Neuronal stem cell (in vitro differentiated cells): ENCODE results near the gene ZNF445.

Experiments
- DNase-seq: peaks from one replicate; pipeline ENCODE4 v3.0.0-alpha.2; 2013; ENCODE audit warnings: low spot score
- H2AFZ ChIP-seq: one replicate; pipeline ENCODE4 v1.6.1; 2013; ENCODE audit warnings: mild to moderate bottlenecking, low read length, inconsistent platforms
- H2AK5ac ChIP-seq: 2 replicates; pipeline ENCODE4 v1.6.1; 2013; ENCODE audit warnings: low read depth, mild to moderate bottlenecking, inconsistent platforms, low read length, moderate library complexity, mixed read lengths
- H2BK120ac ChIP-seq: 2 replicates; pipeline ENCODE4 v1.6.1; 2013; ENCODE audit warnings: low read depth, mild to moderate bottlenecking, inconsistent platforms, low read length, moderate library complexity, mixed read lengths
- H2BK12ac ChIP-seq: one replicate; pipeline ENCODE4 v1.6.1; 2013; ENCODE audit warnings: low read length, inconsistent platforms
- H2BK15ac ChIP-seq: 2 replicates; pipeline ENCODE4 v1.6.1; 2013; ENCODE audit warnings: mild to moderate bottlenecking, low read length, inconsistent platforms, mixed read lengths
- H2BK5ac ChIP-seq: one replicate; pipeline ENCODE4 v1.6.1; 2013; ENCODE audit warnings: inconsistent platforms, mild to moderate bottlenecking, low read length, moderate library complexity
- H3K14ac ChIP-seq: one replicate; pipeline ENCODE4 v1.6.1; 2013; ENCODE audit warnings: low read length, inconsistent platforms
- H3K18ac ChIP-seq: 2 replicates; pipeline ENCODE4 v1.6.1; 2013; ENCODE audit warnings: low read length, inconsistent platforms
- H3K23ac ChIP-seq: 2 replicates; pipeline ENCODE4 v1.6.1; 2013; ENCODE audit warnings: low read depth, mild to moderate bottlenecking, mixed read lengths, low read length, inconsistent platforms; ENCODE audit not compliant: poor library complexity
- H3K27ac ChIP-seq: replicated peaks from 3 replicates; pipeline ENCODE4 v1.5.1; 2013; ENCODE audit warnings: low read length, inconsistent platforms
- H3K27me3 ChIP-seq, 3 experiments: 2 replicates each; pipeline ENCODE4 v1.6.1; 2013; ENCODE audit warnings: low read length in 3 of 3, mild to moderate bottlenecking in 2 of 3, inconsistent platforms in 1 of 3, low read depth in 1 of 3, mixed read lengths in 1 of 3, moderate library complexity in 1 of 3; ENCODE audit not compliant: control insufficient read depth in 3 of 3, insufficient read depth in 3 of 3
- H3K36me3 ChIP-seq, 2 donors: replicated peaks in 1 of 2; 2 replicates each; pipeline ENCODE4 v1.6.1; 2013; ENCODE audit warnings: low read length in 2 of 2; ENCODE audit not compliant: control insufficient read depth in 2 of 2, insufficient read depth in 2 of 2
- H3K4ac ChIP-seq: 2 replicates; pipeline ENCODE4 v1.6.1; 2013; ENCODE audit warnings: inconsistent platforms, mild to moderate bottlenecking, low read length, moderate library complexity
- H3K4me1 ChIP-seq, 2 donors: 1 replicate in 1 of 2; 2 replicates in 1 of 2; pipeline ENCODE4 v1.6.1; 2013; ENCODE audit warnings: low read length in 2 of 2, low read depth in 1 of 2; ENCODE audit not compliant: control insufficient read depth in 2 of 2, insufficient read depth in 1 of 2
- H3K4me2 ChIP-seq: one replicate; pipeline ENCODE4 v1.6.1; 2013; ENCODE audit warnings: mild to moderate bottlenecking, low read length, inconsistent platforms; ENCODE audit not compliant: insufficient read depth, poor library complexity, severe bottlenecking
- H3K4me3 ChIP-seq, 2 donors: 2 replicates each; pipeline ENCODE4 v1.5.1; 2013; ENCODE audit warnings: low read length in 2 of 2, mild to moderate bottlenecking in 2 of 2, inconsistent platforms in 1 of 2, moderate library complexity in 1 of 2
- H3K79me1 ChIP-seq: one replicate; pipeline ENCODE4 v1.6.1; 2013; ENCODE audit warnings: low read depth, mild to moderate bottlenecking, inconsistent platforms, low read length, moderate library complexity
- H3K9ac ChIP-seq: one replicate; pipeline ENCODE4 v1.6.1; 2013; ENCODE audit warnings: mild to moderate bottlenecking, low read depth, low read length, inconsistent platforms; ENCODE audit not compliant: poor library complexity
- H3K9me3 ChIP-seq, 2 donors: replicated peaks in 1 of 2; 2 replicates each; pipeline versions ENCODE3 to v1.6.1; 2013; ENCODE audit warnings: low read length in 2 of 2, mild to moderate bottlenecking in 2 of 2, inconsistent platforms in 1 of 2, low read depth in 1 of 2, mixed read lengths in 1 of 2, moderate library complexity in 1 of 2; ENCODE audit not compliant: control insufficient read depth in 2 of 2, insufficient read depth in 1 of 2
- H4K8ac ChIP-seq: one replicate; pipeline ENCODE4 v1.6.1; 2013; ENCODE audit warnings: low read depth, mild to moderate bottlenecking, inconsistent platforms, low read length, moderate library complexity
- H4K91ac ChIP-seq: one replicate; pipeline ENCODE4 v1.6.1; 2013; ENCODE audit warnings: low read length, low read depth, mild to moderate bottlenecking, inconsistent platforms; ENCODE audit not compliant: poor library complexity
- WGBS, 2 donors: extraction: QIAGEN DNeasy Blood & Tissue Kit; methylation state at CpG; one replicate each; pipeline ENCODE4 v1.1.7; 2013; ENCODE audit warnings: missing lambda C conversion rate in 2 of 2, mixed read lengths in 1 of 2; ENCODE audit not compliant: insufficient read length in 2 of 2, insufficient replicate concordance in 1 of 2; ENCODE audit errors: extremely low coverage in 2 of 2; 5-methylcytosine and 5-hydroxymethylcytosine counted together

ZNF445 gene

GRCh38 chr3:44499149-44499898 is 21.9 kb upstream of the ZNF445 start:
- no peaks in the 10 kb centered on the region for H3K27me3 ChIP-seq
- no peak overlapping the region for H2AK5ac ChIP-seq
- H2BK15ac ChIP-seq = no peak overlapping the region
- H3K79me1 ChIP-seq = peaks cover 4% of the 10 kb centered on the region
- no peak overlapping the region for H3K27ac ChIP-seq
- H3K4me1 ChIP-seq = no peaks in the 10 kb centered on the region
- peaks cover 21 to 67% of the 10 kb centered on the region in 2 donors for H3K36me3 ChIP-seq
- H3K9me3 ChIP-seq = peaks cover 35 to 88% of the 10 kb centered on the region in 2 donors
- no CpG with 5 or more reads among the region's 8 CpGs for whole genome bisulfite sequencing, 2 donors
- no peak overlapping the region for H3K23ac ChIP-seq
- no peak overlapping the region for H2BK5ac ChIP-seq
- no peak overlapping the region for H2BK12ac ChIP-seq
- H3K14ac ChIP-seq = no peak overlapping the region
- no peak overlapping the region for H3K9ac ChIP-seq
- no peak overlapping the region for H2BK120ac ChIP-seq
- H4K8ac ChIP-seq = no peak overlapping the region
- DNase-seq = no peak
- H3K4ac ChIP-seq = no peak overlapping the region
- no peak overlapping the region for H3K4me2 ChIP-seq
- no peak overlapping the region for H3K18ac ChIP-seq
- no peak overlapping the region for H3K4me3 ChIP-seq
- H4K91ac ChIP-seq = no peak overlapping the region
- H2AFZ ChIP-seq = no peak overlapping the region

GRCh38 chr3:44495636-44496415 is 18.4 kb upstream of the ZNF445 start:
- no peak overlapping the region for H2BK15ac ChIP-seq
- H3K27ac ChIP-seq = no peak overlapping the region
- H3K36me3 ChIP-seq = peaks cover 16 to 73% of the 10 kb centered on the region in 2 donors
- H3K27me3 ChIP-seq = no peaks in the 10 kb centered on the region
- H3K4me3 ChIP-seq = no peak overlapping the region
- H4K8ac ChIP-seq = no peak overlapping the region
- H3K9ac ChIP-seq = no peak overlapping the region
- H2AK5ac ChIP-seq = no peak overlapping the region
- H3K18ac ChIP-seq = no peak overlapping the region
- no peak overlapping the region for H4K91ac ChIP-seq
- H3K4me1 ChIP-seq = no peaks in the 10 kb centered on the region
- H2AFZ ChIP-seq = no peak overlapping the region
- H2BK120ac ChIP-seq = no peak overlapping the region
- peaks cover 41 to 87% of the 10 kb centered on the region in 2 donors for H3K9me3 ChIP-seq
- H2BK12ac ChIP-seq = no peak overlapping the region
- no peak overlapping the region for H2BK5ac ChIP-seq
- no peak for DNase-seq
- no peaks in the 10 kb centered on the region for H3K79me1 ChIP-seq
- H3K4me2 ChIP-seq = no peak overlapping the region
- no peak overlapping the region for H3K23ac ChIP-seq
- no CpG with 5 or more reads among the region's 6 CpGs for WGBS, 2 donors
- H3K4ac ChIP-seq = no peak overlapping the region
- H3K14ac ChIP-seq = no peak overlapping the region

GRCh38 chr3:44492496-44492895 is 15.0 kb upstream of the ZNF445 start:
- no peak for DNase-seq
- Histone ChIP-seq H3K36me3 (peaks cover 10 to 56% of the 10 kb centered on the region in 2 donors), H3K18ac (no peak overlapping the region), H3K14ac (no peak overlapping the region), H3K23ac (no peak overlapping the region), H3K27me3 (peaks cover 0 to 2% (median 0%) of the 10 kb centered on the region in 3 experiments), H2BK5ac (no peak overlapping the region), H4K91ac (no peak overlapping the region), H3K4me1 (no peaks in the 10 kb centered on the region), H3K9ac (no peak overlapping the region), H3K27ac (no peak overlapping the region), H2BK15ac (no peak overlapping the region), H4K8ac (no peak overlapping the region), H3K79me1 (no peaks in the 10 kb centered on the region), H2BK120ac (no peak overlapping the region), H3K4ac (no peak overlapping the region), H3K9me3 (peaks cover 44 to 74% of the 10 kb centered on the region in 2 donors), H3K4me3 (no peak overlapping the region), H3K4me2 (no peak overlapping the region), H2AK5ac (no peak overlapping the region), H2BK12ac (no peak overlapping the region), H2AFZ (no peak overlapping the region)
- no CpG with 5 or more reads among the region's 1 CpG for WGBS, 2 donors

GRCh38 chr3:44482721-44483120 is 5.3 kb upstream of the ZNF445 start:
- no peaks in the 10 kb centered on the region for H3K79me1 ChIP-seq
- no peak overlapping the region for H4K91ac ChIP-seq
- no peak overlapping the region for H2BK120ac ChIP-seq
- no peak overlapping the region for H2BK12ac ChIP-seq
- no peak overlapping the region for H2BK5ac ChIP-seq
- H3K4me2 ChIP-seq = no peak overlapping the region
- DNase-seq = no peak
- WGBS, 2 donors = no CpG with 5 or more reads among the region's 1 CpG
- no peak overlapping the region for H2AK5ac ChIP-seq
- no peak overlapping the region for H2AFZ ChIP-seq
- no peaks in the 10 kb centered on the region for H3K27me3 ChIP-seq
- H3K4ac ChIP-seq = no peak overlapping the region
- no peak overlapping the region for H3K27ac ChIP-seq
- no peak overlapping the region for H3K4me3 ChIP-seq
- no peaks in the 10 kb centered on the region for H3K36me3 ChIP-seq
- no peak overlapping the region for H3K23ac ChIP-seq
- peaks cover 3 to 8% of the 10 kb centered on the region in 2 donors for H3K9me3 ChIP-seq
- no peak overlapping the region for H3K14ac ChIP-seq
- no peak overlapping the region for H2BK15ac ChIP-seq
- no peak overlapping the region for H3K18ac ChIP-seq
- no peak overlapping the region for H4K8ac ChIP-seq
- H3K4me1 ChIP-seq = peaks cover 3 to 5% of the 10 kb centered on the region in 2 donors
- H3K9ac ChIP-seq = no peak overlapping the region
